ENCODE measurements around the gene SIK2. TPM values are rescaled to one million over a fixed set of nuclear protein-coding genes. Genes with fewer than 3 reads are reported as not detected.
A peak's percentile ranks its signal among the peaks of the same experiment; 100 is the strongest.

Gene SIK2
- 10 to 100 TPM; 12.8 to 13.8 TPM for total RNA-seq
- polyA plus RNA-seq, result under 1 TPM; 0.04 to 0.38 TPM

GRCh38 chr11:111601979-111602864 lies at the start of gene SIK2:
Gene SIK2, plus strand, starts transcription at chr11:111602449. Its CDS starts 115 bp downstream, at chr11:111602564.
- H3K27me3 Mint-ChIP-seq, result no peaks in the 10 kb centered on the region
- H3K4me3 ChIP-seq (ENCODE audit: low read length in 2 of 2), result peak within 1 kb of the TSS; percentile 66 to 75
- peak within 1 kb of the TSS; percentile 91 to 99 (median 98) for H3K27ac Mint-ChIP-seq

GRCh38 chr11:111554532-111554931 lies 47.7 kb upstream of the SIK2 start:
- H3K27me3 ChIP-seq (ENCODE audit: insufficient read depth, low read length), result peaks cover 4% of the 10 kb centered on the region
- no peak overlapping the region for H3K27ac ChIP-seq (ENCODE audit: low read depth, low read length)
- peaks cover 6 to 15% of the 10 kb centered on the region in 2 donors for H3K27me3 Mint-ChIP-seq
- intact Hi-C loops (cut with micrococcal nuclease), result no loop called here
- H3K4me3 Mint-ChIP-seq, result no peak overlapping the region
- no peaks in the 10 kb centered on the region for H3K36me3 ChIP-seq (ENCODE audit: insufficient read depth, low read length)
- peaks cover 0 to 20% (median 11%) of the 10 kb centered on the region in 8 donors for H3K9me3 Mint-ChIP-seq
- no peak overlapping the region for H3K4me3 ChIP-seq (ENCODE audit: low read length in 2 of 2)
- POLR2A ChIA-PET (ENCODE audit: partially characterized antibody), result no interaction called here
- H3K4me1 ChIP-seq (ENCODE audit: insufficient read depth, low read length), result no peaks in the 10 kb centered on the region
- no peak for DNase-seq
- no peaks in the 10 kb centered on the region for H3K4me1 Mint-ChIP-seq
- H3K9me3 ChIP-seq (ENCODE audit: control insufficient read depth in 1 of 2, low read length in 2 of 2), result peaks cover 0 to 5% of the 10 kb centered on the region in 2 donors
- no peak overlapping the region for H3K27ac Mint-ChIP-seq
- CTCF ChIA-PET (ENCODE audit: partially characterized antibody), result interaction anchor here (0.7 kb wide), 1 partner anchor 12 kb away, joined by 3 read pairs; no protein-coding TSS in a partner anchor
- peaks cover 0 to 2% of the 10 kb centered on the region in 2 donors for H3K36me3 Mint-ChIP-seq

More at GRCh38 chr11:111601979-111602864, at the start of gene SIK2:
- CTCF ChIA-PET (ENCODE audit: partially characterized antibody), result interaction anchor here (0.7 to 4.3 kb wide), 6 partner anchors 9 to 174 kb away, joined by 3 to 50 read pairs (median 4); partner anchors contain the start of gene PPP2R1B
- Histone ChIP-seq H3K27me3 (ENCODE audit: insufficient read depth, low read length) (no peaks in the 10 kb centered on the region), H3K4me1 (ENCODE audit: insufficient read depth, low read length) (peaks cover 24% of the 10 kb centered on the region), H3K36me3 (ENCODE audit: insufficient read depth, low read length) (no peaks in the 10 kb centered on the region), H3K27ac (ENCODE audit: low read depth, low read length) (peak within 1 kb of the TSS; percentile 85), H3K9me3 (ENCODE audit: control insufficient read depth in 1 of 2, low read length in 2 of 2) (no peaks in the 10 kb centered on the region)
- peaks cover 0 to 7% of the 10 kb centered on the region in 2 donors for H3K36me3 Mint-ChIP-seq
- no peaks in the 10 kb centered on the region for H3K9me3 Mint-ChIP-seq
- POLR2A ChIA-PET (ENCODE audit: partially characterized antibody), result interaction anchor here (0.6 to 3.6 kb wide), 5 partner anchors 11 to 175 kb away, joined by 3 to 16 read pairs (median 3); partner anchors contain the start of gene PPP2R1B
- H3K4me3 Mint-ChIP-seq, result peak within 1 kb of the TSS; percentile 90 to 99 (median 96)
- H3K4me1 Mint-ChIP-seq, result peaks cover 13 to 37% (median 19%) of the 10 kb centered on the region in 4 donors
- peak; percentile 87 to 90 (median 88) for DNase-seq
- intact Hi-C loops (cut with micrococcal nuclease), result loop anchor here (1.0 to 10.0 kb wide), 7 partner anchors 164 to 690 kb away; partner anchors contain the start of genes CFAP68, DLAT, FDXACB1 and PPP2R1B

GRCh38 chr11:111555255-111555654 lies 47.0 kb upstream of the SIK2 start:
- Mint-ChIP-seq H3K27ac (no peak overlapping the region), H3K9me3 (peaks cover 0 to 20% (median 11%) of the 10 kb centered on the region in 8 donors)
- H3K36me3 ChIP-seq (ENCODE audit: insufficient read depth, low read length), result no peaks in the 10 kb centered on the region

GRCh38 chr11:111557425-111558111 lies 44.7 kb upstream of the SIK2 start:
- no peaks in the 10 kb centered on the region for H3K4me1 ChIP-seq (ENCODE audit: insufficient read depth, low read length)
- no peak for DNase-seq
- Mint-ChIP-seq H3K36me3 (peaks cover 0 to 2% of the 10 kb centered on the region in 2 donors), H3K4me3 (no peak overlapping the region), H3K27ac (no peak overlapping the region), H3K4me1 (no peaks in the 10 kb centered on the region), H3K9me3 (peaks cover 0 to 20% (median 11%) of the 10 kb centered on the region in 8 donors), H3K27me3 (peaks cover 2 to 5% of the 10 kb centered on the region in 2 donors)
- no peaks in the 10 kb centered on the region for H3K27me3 ChIP-seq (ENCODE audit: insufficient read depth, low read length)
- ChIA-PET CTCF (ENCODE audit: partially characterized antibody) (interaction anchor here (1.5 kb wide), 1 partner anchor 12 kb away, joined by 3 read pairs; no protein-coding TSS in a partner anchor), POLR2A (ENCODE audit: partially characterized antibody) (no interaction called here)
- no peak overlapping the region for H3K4me3 ChIP-seq (ENCODE audit: low read length in 2 of 2)
- no peaks in the 10 kb centered on the region for H3K36me3 ChIP-seq (ENCODE audit: insufficient read depth, low read length)
- H3K27ac ChIP-seq (ENCODE audit: low read depth, low read length), result no peak overlapping the region
- peaks cover 0 to 5% of the 10 kb centered on the region in 2 donors for H3K9me3 ChIP-seq (ENCODE audit: control insufficient read depth in 1 of 2, low read length in 2 of 2)
- intact Hi-C loops (cut with micrococcal nuclease), result no loop called here

More at GRCh38 chr11:111555255-111555654, 47.0 kb upstream of the SIK2 start:
- H3K36me3 Mint-ChIP-seq, result peaks cover 0 to 2% of the 10 kb centered on the region in 2 donors
- Histone ChIP-seq H3K4me1 (ENCODE audit: insufficient read depth, low read length) (no peaks in the 10 kb centered on the region), H3K27me3 (ENCODE audit: insufficient read depth, low read length) (peaks cover 4% of the 10 kb centered on the region), H3K9me3 (ENCODE audit: control insufficient read depth in 1 of 2, low read length in 2 of 2) (peaks cover 0 to 5% of the 10 kb centered on the region in 2 donors), H3K4me3 (ENCODE audit: low read length in 2 of 2) (no peak overlapping the region), H3K27ac (ENCODE audit: low read depth, low read length) (no peak overlapping the region)
- CTCF ChIA-PET (ENCODE audit: partially characterized antibody), result no interaction called here
- POLR2A ChIA-PET (ENCODE audit: partially characterized antibody), result no interaction called here
- no peak for DNase-seq
- intact Hi-C loops (cut with micrococcal nuclease), result no loop called here
- H3K4me3 Mint-ChIP-seq, result no peak overlapping the region
- no peaks in the 10 kb centered on the region for H3K4me1 Mint-ChIP-seq
- H3K27me3 Mint-ChIP-seq, result peaks cover 6 to 13% of the 10 kb centered on the region in 2 donors

DNA sequence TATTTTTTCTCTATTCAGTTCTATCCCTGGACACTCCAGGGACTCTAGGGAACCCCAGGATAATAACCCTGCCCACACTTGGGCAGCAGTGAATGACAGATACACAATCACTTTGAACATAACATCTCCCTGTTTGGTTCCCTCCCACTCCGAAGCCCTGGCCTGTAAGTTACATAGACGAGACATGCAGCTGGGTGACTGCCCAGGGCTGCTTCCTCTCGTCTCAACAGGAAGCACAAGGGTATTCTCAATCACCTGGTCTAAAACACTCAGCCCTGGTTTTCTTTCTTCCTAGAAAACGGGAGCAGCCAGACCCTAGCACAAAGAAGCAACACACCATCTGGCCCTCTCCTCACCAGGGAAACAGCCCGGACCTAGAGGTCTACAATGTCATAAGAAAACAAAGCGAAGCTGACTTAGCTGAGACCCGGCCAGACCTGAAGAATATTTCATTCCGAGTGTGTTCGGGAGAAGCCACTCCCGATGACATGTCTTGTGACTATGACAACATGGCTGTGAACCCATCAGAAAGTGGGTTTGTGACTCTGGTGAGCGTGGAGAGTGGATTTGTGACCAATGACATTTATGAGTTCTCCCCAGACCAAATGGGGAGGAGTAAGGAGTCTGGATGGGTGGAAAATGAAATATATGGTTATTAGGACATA lies 42.3 kb upstream of the SIK2 start:
- DNase-seq, result no peak
- POLR2A ChIA-PET (ENCODE audit: partially characterized antibody), result no interaction called here
- Histone ChIP-seq H3K27ac (ENCODE audit: low read depth, low read length) (no peak overlapping the region), H3K36me3 (ENCODE audit: insufficient read depth, low read length) (no peaks in the 10 kb centered on the region), H3K4me3 (ENCODE audit: low read length in 2 of 2) (no peak overlapping the region), H3K27me3 (ENCODE audit: insufficient read depth, low read length) (no peaks in the 10 kb centered on the region), H3K9me3 (ENCODE audit: control insufficient read depth in 1 of 2, low read length in 2 of 2) (peaks cover 0 to 5% of the 10 kb centered on the region in 2 donors), H3K4me1 (ENCODE audit: insufficient read depth, low read length) (no peaks in the 10 kb centered on the region)
- peaks cover 0 to 20% (median 11%) of the 10 kb centered on the region in 8 donors for H3K9me3 Mint-ChIP-seq
- CTCF ChIA-PET (ENCODE audit: partially characterized antibody), result interaction anchor here (0.9 to 2.1 kb wide), 2 partner anchors 13 to 272 kb away, joined by 4 to 7 read pairs; no protein-coding TSS in a partner anchor
- H3K27ac Mint-ChIP-seq, result no peak overlapping the region
- H3K4me1 Mint-ChIP-seq, result no peaks in the 10 kb centered on the region
- no peaks in the 10 kb centered on the region for H3K27me3 Mint-ChIP-seq
- H3K4me3 Mint-ChIP-seq, result no peak overlapping the region
- intact Hi-C loops (cut with micrococcal nuclease), result no loop called here
- peaks cover 0 to 2% of the 10 kb centered on the region in 2 donors for H3K36me3 Mint-ChIP-seq

DNA sequence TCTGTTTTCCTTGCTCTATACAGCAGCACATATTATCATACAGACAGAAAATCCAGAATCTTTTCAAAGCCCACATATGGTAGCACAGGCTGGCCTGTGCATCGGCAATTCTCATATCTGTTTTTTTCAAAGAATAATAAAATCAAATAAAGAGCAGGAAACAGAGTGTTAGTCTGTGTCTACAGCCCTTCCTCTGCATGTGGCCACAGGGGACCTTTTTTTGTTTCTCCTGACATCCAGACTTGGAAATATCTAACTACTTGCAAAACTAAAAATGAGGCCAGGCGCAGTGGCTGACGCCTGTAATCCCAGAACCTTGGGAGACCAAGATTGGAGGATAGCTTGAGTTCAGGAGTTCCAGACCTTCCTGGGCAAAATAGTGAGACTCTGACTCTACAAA lies 41.4 kb upstream of the SIK2 start:
- ChIA-PET CTCF (ENCODE audit: partially characterized antibody) (interaction anchor here (0.9 to 4.6 kb wide), 5 partner anchors 12 to 305 kb away, joined by 3 to 23 read pairs (median 7); no protein-coding TSS in a partner anchor), POLR2A (ENCODE audit: partially characterized antibody) (no interaction called here)
- no peak overlapping the region for H3K27ac Mint-ChIP-seq
- H3K4me3 Mint-ChIP-seq, result no peak overlapping the region
- no peaks in the 10 kb centered on the region for H3K4me1 Mint-ChIP-seq
- H3K27ac ChIP-seq (ENCODE audit: low read depth, low read length), result no peak overlapping the region
- intact Hi-C loops (cut with micrococcal nuclease), result no loop called here
- DNase-seq, result no peak
- no peaks in the 10 kb centered on the region for H3K36me3 ChIP-seq (ENCODE audit: insufficient read depth, low read length)
- no peaks in the 10 kb centered on the region for H3K36me3 Mint-ChIP-seq
- H3K27me3 ChIP-seq (ENCODE audit: insufficient read depth, low read length), result no peaks in the 10 kb centered on the region
- no peaks in the 10 kb centered on the region for H3K27me3 Mint-ChIP-seq
- H3K4me1 ChIP-seq (ENCODE audit: insufficient read depth, low read length), result no peaks in the 10 kb centered on the region
- peaks cover 0 to 3% of the 10 kb centered on the region in 2 donors for H3K9me3 ChIP-seq (ENCODE audit: control insufficient read depth in 1 of 2, low read length in 2 of 2)
- H3K9me3 Mint-ChIP-seq, result peaks cover 0 to 15% (median 8%) of the 10 kb centered on the region in 8 donors
- no peak overlapping the region for H3K4me3 ChIP-seq (ENCODE audit: low read length in 2 of 2)

Data from CD4-positive, alpha-beta memory T cell (primary cell).